ENCODE measurements around the gene RNF19B.

DNA sequence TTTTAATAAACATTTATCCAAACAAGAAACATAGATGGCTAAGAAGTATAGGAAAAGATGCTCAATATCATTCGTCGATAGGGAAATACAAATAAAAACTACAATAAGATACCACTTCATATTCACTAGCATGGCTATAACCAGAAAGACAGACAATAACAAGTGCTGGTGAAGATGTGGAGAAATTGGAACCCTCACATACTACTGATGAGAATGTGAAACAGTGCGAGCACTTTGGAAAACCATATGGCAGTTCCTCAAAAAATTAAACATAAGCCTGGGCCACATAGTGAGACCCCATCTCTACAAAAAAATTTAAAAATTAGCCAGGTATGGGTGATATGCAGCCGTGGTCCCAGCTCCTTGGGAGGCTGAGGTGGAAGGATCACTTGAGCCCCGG, 54.3 kb downstream of the RNF19B start:
- TF ChIP-seq EZH2 (IDR thresholded peaks at IDR 0.05) (no peak), SRF (IDR thresholded peaks at IDR 0.05; ENCODE audit: low read depth) (no peak), ATF3 (IDR thresholded peaks at IDR 0.05) (no peak), SIN3A (IDR thresholded peaks at IDR 0.05; ENCODE audit: low read depth) (no peak), YY1 (IDR thresholded peaks at IDR 0.05; ENCODE audit: extremely low read depth, insufficient replicate concordance, low read depth, low read length) (no peak), FOSL1 (IDR thresholded peaks at IDR 0.05; ENCODE audit: low read depth) (no peak), POLR2AphosphoS5 (IDR thresholded peaks at IDR 0.05; ENCODE audit: low read depth, low read length) (no peak), ELF1 (IDR thresholded peaks at IDR 0.05; ENCODE audit: borderline replicate concordance, low read depth) (no peak), CBX3 (IDR thresholded peaks at IDR 0.05; ENCODE audit: low read depth) (no peak)
- TF ChIP-seq, protein P1, sequence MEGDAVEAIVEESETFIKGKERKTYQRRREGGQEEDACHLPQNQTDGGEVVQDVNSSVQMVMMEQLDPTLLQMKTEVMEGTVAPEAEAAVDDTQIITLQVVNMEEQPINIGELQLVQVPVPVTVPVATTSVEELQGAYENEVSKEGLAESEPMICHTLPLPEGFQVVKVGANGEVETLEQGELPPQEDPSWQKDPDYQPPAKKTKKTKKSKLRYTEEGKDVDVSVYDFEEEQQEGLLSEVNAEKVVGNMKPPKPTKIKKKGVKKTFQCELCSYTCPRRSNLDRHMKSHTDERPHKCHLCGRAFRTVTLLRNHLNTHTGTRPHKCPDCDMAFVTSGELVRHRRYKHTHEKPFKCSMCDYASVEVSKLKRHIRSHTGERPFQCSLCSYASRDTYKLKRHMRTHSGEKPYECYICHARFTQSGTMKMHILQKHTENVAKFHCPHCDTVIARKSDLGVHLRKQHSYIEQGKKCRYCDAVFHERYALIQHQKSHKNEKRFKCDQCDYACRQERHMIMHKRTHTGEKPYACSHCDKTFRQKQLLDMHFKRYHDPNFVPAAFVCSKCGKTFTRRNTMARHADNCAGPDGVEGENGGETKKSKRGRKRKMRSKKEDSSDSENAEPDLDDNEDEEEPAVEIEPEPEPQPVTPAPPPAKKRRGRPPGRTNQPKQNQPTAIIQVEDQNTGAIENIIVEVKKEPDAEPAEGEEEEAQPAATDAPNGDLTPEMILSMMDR (IDR thresholded peaks at IDR 0.05 in 2 of 3, conservative IDR thresholded peaks at IDR 0.05 in 1 of 3; ENCODE audit: borderline replicate concordance in 1 of 3, insufficient read depth in 1 of 3, low read depth in 2 of 3, low read length in 2 of 3): no peak

Measured in HCT116 (cell line).